ENCODE data around the gene OLFM3. TPM values are rescaled to one million over a fixed set of nuclear protein-coding genes. Genes with fewer than 3 reads are reported as not detected.

The OLFM3 gene
- total and polyA plus RNA-seq, 5 donors from 2014 or later: not detected

GRCh38 chr1:101942516-101943193, 54.1 kb downstream of the OLFM3 start:
- no peak overlapping the region for H3K4me3 Mint-ChIP-seq
- Histone ChIP-seq H3K27me3 (ENCODE audit: control insufficient read depth, insufficient read depth, low read length) (no peaks in the 10 kb centered on the region), H3K36me3 (ENCODE audit: control insufficient read depth, insufficient read depth, low read length) (no peaks in the 10 kb centered on the region), H3K4me3 (ENCODE audit: low read depth, low read length) (no peak overlapping the region), H3K4me1 (ENCODE audit: control insufficient read depth, insufficient read depth, low read length, poor library complexity, severe bottlenecking) (no peaks in the 10 kb centered on the region), H3K27ac (ENCODE audit: insufficient read depth, low read length, poor library complexity, severe bottlenecking) (no peak overlapping the region), H3K9me3 (ENCODE audit: control insufficient read depth in 2 of 2, low read length in 2 of 2) (no peaks in the 10 kb centered on the region)
- H3K27ac Mint-ChIP-seq: no peak overlapping the region
- H3K36me3 Mint-ChIP-seq: no peaks in the 10 kb centered on the region
- ATAC-seq (ENCODE audit: low read depth in 2 of 2) (no peak), DNase-seq (no peak)
- peaks cover 0 to under 1% (median 0%) of the 10 kb centered on the region in 7 donors for H3K9me3 Mint-ChIP-seq
- no peaks in the 10 kb centered on the region for H3K27me3 Mint-ChIP-seq
- no peaks in the 10 kb centered on the region for H3K4me1 Mint-ChIP-seq

- Mint-ChIP-seq H3K27ac (no peak overlapping the region), H3K4me1 (no peaks in the 10 kb centered on the region), H3K27me3 (no peaks in the 10 kb centered on the region), H3K9me3 (peaks cover 0 to 6% (median 0%) of the 10 kb centered on the region in 7 donors), H3K36me3 (no peaks in the 10 kb centered on the region), H3K4me3 (no peak overlapping the region)
- Histone ChIP-seq H3K4me3 (ENCODE audit: low read depth, low read length) (no peak overlapping the region), H3K27me3 (ENCODE audit: control insufficient read depth, insufficient read depth, low read length) (no peaks in the 10 kb centered on the region), H3K4me1 (ENCODE audit: control insufficient read depth, insufficient read depth, low read length, poor library complexity, severe bottlenecking) (no peaks in the 10 kb centered on the region), H3K36me3 (ENCODE audit: control insufficient read depth, insufficient read depth, low read length) (no peaks in the 10 kb centered on the region), H3K27ac (ENCODE audit: insufficient read depth, low read length, poor library complexity, severe bottlenecking) (no peak overlapping the region), H3K9me3 (ENCODE audit: control insufficient read depth in 2 of 2, low read length in 2 of 2) (no peaks in the 10 kb centered on the region)
- DNase-seq: no peak
- no peak for ATAC-seq (ENCODE audit: low read depth in 2 of 2)
Measured at GRCh38 chr1:101938681-101939080, 58.0 kb downstream of the OLFM3 start.

GRCh38 chr1:101929343-101929742, 67.4 kb downstream of the OLFM3 start:
- no peaks in the 10 kb centered on the region for H3K27me3 ChIP-seq (ENCODE audit: control insufficient read depth, insufficient read depth, low read length)
- Mint-ChIP-seq H3K27me3 (no peaks in the 10 kb centered on the region), H3K36me3 (no peaks in the 10 kb centered on the region), H3K4me3 (no peak overlapping the region), H3K4me1 (no peaks in the 10 kb centered on the region), H3K9me3 (peaks cover 0 to 9% (median 4%) of the 10 kb centered on the region in 7 donors), H3K27ac (no peak overlapping the region)
- DNase-seq: no peak
- no peaks in the 10 kb centered on the region for H3K36me3 ChIP-seq (ENCODE audit: control insufficient read depth, insufficient read depth, low read length)
- no peak overlapping the region for H3K27ac ChIP-seq (ENCODE audit: insufficient read depth, low read length, poor library complexity, severe bottlenecking)
- ATAC-seq (ENCODE audit: low read depth in 2 of 2): no peak
- H3K4me3 ChIP-seq (ENCODE audit: low read depth, low read length): no peak overlapping the region
- no peaks in the 10 kb centered on the region for H3K4me1 ChIP-seq (ENCODE audit: control insufficient read depth, insufficient read depth, low read length, poor library complexity, severe bottlenecking)
- H3K9me3 ChIP-seq (ENCODE audit: control insufficient read depth in 2 of 2, low read length in 2 of 2): peaks cover 0 to 7% of the 10 kb centered on the region in 2 experiments

- Mint-ChIP-seq H3K27me3 (no peaks in the 10 kb centered on the region), H3K9me3 (peaks cover 0 to 9% (median 3%) of the 10 kb centered on the region in 7 donors), H3K4me3 (no peak overlapping the region), H3K4me1 (no peaks in the 10 kb centered on the region), H3K27ac (no peak overlapping the region), H3K36me3 (no peaks in the 10 kb centered on the region)
- no peak for ATAC-seq (ENCODE audit: low read depth in 2 of 2)
- Histone ChIP-seq H3K4me3 (ENCODE audit: low read depth, low read length) (no peak overlapping the region), H3K27ac (ENCODE audit: insufficient read depth, low read length, poor library complexity, severe bottlenecking) (no peak overlapping the region), H3K36me3 (ENCODE audit: control insufficient read depth, insufficient read depth, low read length) (no peaks in the 10 kb centered on the region), H3K27me3 (ENCODE audit: control insufficient read depth, insufficient read depth, low read length) (no peaks in the 10 kb centered on the region), H3K4me1 (ENCODE audit: control insufficient read depth, insufficient read depth, low read length, poor library complexity, severe bottlenecking) (no peaks in the 10 kb centered on the region), H3K9me3 (ENCODE audit: control insufficient read depth in 2 of 2, low read length in 2 of 2) (peaks cover 0 to 7% of the 10 kb centered on the region in 2 experiments)
- no peak for DNase-seq
Measured at GRCh38 chr1:101928829-101929228, 67.9 kb downstream of the OLFM3 start.

- Histone ChIP-seq H3K4me1 (ENCODE audit: control insufficient read depth, insufficient read depth, low read length, poor library complexity, severe bottlenecking) (no peaks in the 10 kb centered on the region), H3K4me3 (ENCODE audit: low read depth, low read length) (no peak overlapping the region), H3K27me3 (ENCODE audit: control insufficient read depth, insufficient read depth, low read length) (no peaks in the 10 kb centered on the region), H3K9me3 (ENCODE audit: control insufficient read depth in 2 of 2, low read length in 2 of 2) (peaks cover 0 to 7% of the 10 kb centered on the region in 2 experiments), H3K27ac (ENCODE audit: insufficient read depth, low read length, poor library complexity, severe bottlenecking) (no peak overlapping the region), H3K36me3 (ENCODE audit: control insufficient read depth, insufficient read depth, low read length) (no peaks in the 10 kb centered on the region)
- no peaks in the 10 kb centered on the region for H3K36me3 Mint-ChIP-seq
- no peaks in the 10 kb centered on the region for H3K27me3 Mint-ChIP-seq
- ATAC-seq (ENCODE audit: low read depth in 2 of 2) (no peak), DNase-seq (no peak)
- no peak overlapping the region for H3K27ac Mint-ChIP-seq
- no peaks in the 10 kb centered on the region for H3K4me1 Mint-ChIP-seq
- H3K4me3 Mint-ChIP-seq: no peak overlapping the region
- H3K9me3 Mint-ChIP-seq: peaks cover 0 to 2% (median 0%) of the 10 kb centered on the region in 7 donors
Measured at GRCh38 chr1:101924700-101925099, 72.0 kb downstream of the OLFM3 start.

GRCh38 chr1:101920577-101920976, 76.1 kb downstream of the OLFM3 start:
- Mint-ChIP-seq H3K27ac (no peak overlapping the region), H3K27me3 (no peaks in the 10 kb centered on the region), H3K36me3 (no peaks in the 10 kb centered on the region), H3K9me3 (peaks cover 0 to 2% (median 0%) of the 10 kb centered on the region in 7 donors), H3K4me1 (no peaks in the 10 kb centered on the region), H3K4me3 (no peak overlapping the region)
- DNase-seq: no peak
- H3K9me3 ChIP-seq (ENCODE audit: control insufficient read depth in 2 of 2, low read length in 2 of 2): no peaks in the 10 kb centered on the region
- no peak overlapping the region for H3K4me3 ChIP-seq (ENCODE audit: low read depth, low read length)
- ATAC-seq (ENCODE audit: low read depth in 2 of 2): no peak
- no peaks in the 10 kb centered on the region for H3K27me3 ChIP-seq (ENCODE audit: control insufficient read depth, insufficient read depth, low read length)
- no peak overlapping the region for H3K27ac ChIP-seq (ENCODE audit: insufficient read depth, low read length, poor library complexity, severe bottlenecking)
- H3K36me3 ChIP-seq (ENCODE audit: control insufficient read depth, insufficient read depth, low read length): no peaks in the 10 kb centered on the region
- H3K4me1 ChIP-seq (ENCODE audit: control insufficient read depth, insufficient read depth, low read length, poor library complexity, severe bottlenecking): no peaks in the 10 kb centered on the region

- H3K36me3 ChIP-seq (ENCODE audit: control insufficient read depth, insufficient read depth, low read length): no peaks in the 10 kb centered on the region
- Mint-ChIP-seq H3K4me3 (no peak overlapping the region), H3K9me3 (peaks cover 0 to 1% (median 0%) of the 10 kb centered on the region in 7 donors), H3K4me1 (no peaks in the 10 kb centered on the region), H3K36me3 (no peaks in the 10 kb centered on the region), H3K27ac (no peak overlapping the region), H3K27me3 (no peaks in the 10 kb centered on the region)
- no peaks in the 10 kb centered on the region for H3K4me1 ChIP-seq (ENCODE audit: control insufficient read depth, insufficient read depth, low read length, poor library complexity, severe bottlenecking)
- no peak overlapping the region for H3K4me3 ChIP-seq (ENCODE audit: low read depth, low read length)
- no peaks in the 10 kb centered on the region for H3K9me3 ChIP-seq (ENCODE audit: control insufficient read depth in 2 of 2, low read length in 2 of 2)
- ATAC-seq (ENCODE audit: low read depth in 2 of 2) (no peak), DNase-seq (no peak)
- H3K27me3 ChIP-seq (ENCODE audit: control insufficient read depth, insufficient read depth, low read length): no peaks in the 10 kb centered on the region
- no peak overlapping the region for H3K27ac ChIP-seq (ENCODE audit: insufficient read depth, low read length, poor library complexity, severe bottlenecking)
Measured at GRCh38 chr1:101918277-101918676, 78.4 kb downstream of the OLFM3 start.

GRCh38 chr1:101915597-101915996, 81.1 kb downstream of the OLFM3 start:
- Histone ChIP-seq H3K4me3 (ENCODE audit: low read depth, low read length) (no peak overlapping the region), H3K4me1 (ENCODE audit: control insufficient read depth, insufficient read depth, low read length, poor library complexity, severe bottlenecking) (no peaks in the 10 kb centered on the region), H3K27ac (ENCODE audit: insufficient read depth, low read length, poor library complexity, severe bottlenecking) (no peak overlapping the region), H3K36me3 (ENCODE audit: control insufficient read depth, insufficient read depth, low read length) (no peaks in the 10 kb centered on the region), H3K9me3 (ENCODE audit: control insufficient read depth in 2 of 2, low read length in 2 of 2) (no peaks in the 10 kb centered on the region), H3K27me3 (ENCODE audit: control insufficient read depth, insufficient read depth, low read length) (no peaks in the 10 kb centered on the region)
- Mint-ChIP-seq H3K9me3 (peaks cover 0 to 1% (median 0%) of the 10 kb centered on the region in 7 donors), H3K36me3 (no peaks in the 10 kb centered on the region), H3K27ac (no peak overlapping the region), H3K4me3 (no peak overlapping the region), H3K27me3 (no peaks in the 10 kb centered on the region), H3K4me1 (no peaks in the 10 kb centered on the region)
- DNase-seq (no peak), ATAC-seq (ENCODE audit: low read depth in 2 of 2) (no peak)

Data from CD4-positive, CD25-positive, alpha-beta regulatory T cell (primary cell).